GM13977 (cell line): ENCODE data around the gene DDA1.

Experiments used
- DNase-seq: peaks from one replicate; pipeline ENCODE4 v3.0.0; 2012; ENCODE audit warnings: low spot score
- CTCF ChIP-seq: IDR thresholded peaks from 2 replicates; pipeline ENCODE4 v1.5.1; 2012; ENCODE audit warnings: mild to moderate bottlenecking, control low read depth; ENCODE audit not compliant: insufficient read depth; ENCODE audit errors: extremely low read depth, missing control alignments
- in situ Hi-C: fragments of 300-500 bp; cut with MboI; formaldehyde crosslinking; loops from one replicate; pipeline ENCODE4 v1.12.0; 2022; ENCODE audit warnings: low sequenced_read_pairs, low pct_unique_long_range_greater_than_20kb, mixed read lengths, inconsistent platforms; ENCODE audit not compliant: unreplicated experiment

DDA1 gene

GRCh38 chr19:17334414-17335409 lies 25.3 kb downstream of the DDA1 start, which contains the start of gene ANO8:
Gene ANO8 (minus strand): TSS chr19:17334855. CDS start chr19:17334670, 185 bp downstream.
- TF ChIP-seq CTCF: no peak
- peak; percentile 96 for DNase-seq
- in situ Hi-C loops: no loop called here

GRCh38 chr19:17335575-17335974 lies 26.2 kb downstream of the DDA1 start:
- DNase-seq: no peak
- in situ Hi-C loops: no loop called here
- no peak for TF ChIP-seq CTCF

GRCh38 chr19:17336872-17337674 lies 27.7 kb downstream of the DDA1 start, which contains the start of gene GTPBP3:
Gene GTPBP3 (plus strand): TSS chr19:17337553. CDS start chr19:17337612, 59 bp downstream.
- DNase-seq: peak; percentile 98
- in situ Hi-C loops: no loop called here
- TF ChIP-seq CTCF: no peak

GRCh38 chr19:17337675-17338432 lies 28.5 kb downstream of the DDA1 start:
- in situ Hi-C loops: no loop called here
- DNase-seq: peak; percentile 65
- no peak for TF ChIP-seq CTCF

GRCh38 chr19:17338433-17339078 lies 29.2 kb downstream of the DDA1 start:
- TF ChIP-seq CTCF: no peak
- DNase-seq: no peak

More at GRCh38 chr19:17338433-17339078, 29.2 kb downstream of the DDA1 start:
- in situ Hi-C loops: no loop called here
